HEK293 (cell line): ENCODE data around the gene TNPO3.

ENCODE experiments used
- IKZF3 ChIP-seq: fragments of 450-650 bp; IDR thresholded peaks from 2 replicates; pipeline ENCODE4 v1.5.0; 2018; ENCODE audit warnings: missing biosample characterization, mild to moderate bottlenecking, missing genetic modification characterization, moderate library complexity
- TF ChIP-seq, protein P1 (sequence below): fragments of 450-650 bp; formaldehyde crosslinking; IDR thresholded peaks from 2 replicates; pipeline ENCODE4 v1.5.1; 2016; ENCODE audit warnings: missing biosample characterization, missing genetic modification characterization

DNA sequence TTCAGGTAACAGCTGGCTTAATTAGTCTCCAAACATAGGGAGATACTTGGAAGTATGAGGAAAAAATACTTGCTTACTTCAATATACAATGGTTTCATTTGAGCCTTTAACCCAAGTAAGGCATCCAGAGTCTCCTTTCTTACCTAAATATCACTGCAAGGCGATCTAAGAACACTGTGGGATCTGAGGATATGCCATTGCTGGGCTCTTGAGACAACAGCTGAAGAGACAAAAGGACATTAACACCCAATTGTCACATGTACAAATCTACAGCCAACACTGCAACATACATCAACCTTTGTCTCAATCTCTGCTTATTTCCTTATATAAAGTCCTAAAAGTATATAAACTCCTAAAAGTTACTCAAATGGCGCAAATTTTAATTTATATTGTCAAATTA, 72.8 kb downstream of the TNPO3 start:
- no peak for TF ChIP-seq IKZF3 (tag by site-specific recombination)
- TF ChIP-seq, protein P1, sequence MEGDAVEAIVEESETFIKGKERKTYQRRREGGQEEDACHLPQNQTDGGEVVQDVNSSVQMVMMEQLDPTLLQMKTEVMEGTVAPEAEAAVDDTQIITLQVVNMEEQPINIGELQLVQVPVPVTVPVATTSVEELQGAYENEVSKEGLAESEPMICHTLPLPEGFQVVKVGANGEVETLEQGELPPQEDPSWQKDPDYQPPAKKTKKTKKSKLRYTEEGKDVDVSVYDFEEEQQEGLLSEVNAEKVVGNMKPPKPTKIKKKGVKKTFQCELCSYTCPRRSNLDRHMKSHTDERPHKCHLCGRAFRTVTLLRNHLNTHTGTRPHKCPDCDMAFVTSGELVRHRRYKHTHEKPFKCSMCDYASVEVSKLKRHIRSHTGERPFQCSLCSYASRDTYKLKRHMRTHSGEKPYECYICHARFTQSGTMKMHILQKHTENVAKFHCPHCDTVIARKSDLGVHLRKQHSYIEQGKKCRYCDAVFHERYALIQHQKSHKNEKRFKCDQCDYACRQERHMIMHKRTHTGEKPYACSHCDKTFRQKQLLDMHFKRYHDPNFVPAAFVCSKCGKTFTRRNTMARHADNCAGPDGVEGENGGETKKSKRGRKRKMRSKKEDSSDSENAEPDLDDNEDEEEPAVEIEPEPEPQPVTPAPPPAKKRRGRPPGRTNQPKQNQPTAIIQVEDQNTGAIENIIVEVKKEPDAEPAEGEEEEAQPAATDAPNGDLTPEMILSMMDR (tag by site-specific recombination) = no peak
